K562 (cell line): ENCODE results near the gene CBFA2T3. TPM values are rescaled to one million over a fixed set of nuclear protein-coding genes. Genes with fewer than 3 reads are reported as not detected.

Experiments used
- CREB3 ChIP-seq: fragments of 450-650 bp; conservative IDR thresholded peaks from 2 replicates; pipeline ENCODE4 v1.6.1; 2016; ENCODE audit warnings: missing genetic modification characterization, low read depth, mild to moderate bottlenecking, missing compliant biosample characterization, moderate library complexity
- E2F3 ChIP-seq: fragments of 250-450 bp; sonication (Bioruptor Pico); IDR thresholded peaks from 2 replicates; pipeline ENCODE4 v1.4.0; 2020; ENCODE audit warnings: mild to moderate bottlenecking
- ELF1 ChIP-seq: fragments of 200-800 bp; sonication (Bioruptor generic); IDR thresholded peaks from 2 replicates; pipeline ENCODE4 v1.6.1; 2016; ENCODE audit warnings: missing genetic modification characterization, missing compliant biosample characterization
- FOS ChIP-seq: IDR thresholded peaks from 3 replicates; pipeline ENCODE4 v1.6.1; 2011; ENCODE audit not compliant: insufficient read length; ENCODE audit errors: extremely low read depth
- FOXO4 ChIP-seq: fragments of 450-650 bp; formaldehyde crosslinking; IDR thresholded peaks from 2 replicates; pipeline ENCODE4 v1.4.0; 2020; ENCODE audit warnings: mild to moderate bottlenecking, moderate library complexity
- HDAC2 ChIP-seq: fragments of 450-650 bp; IDR thresholded peaks from 2 replicates; pipeline ENCODE4 v1.6.1; 2016; ENCODE audit warnings: mild to moderate bottlenecking
- HNRNPK ChIP-seq: fragments of 200-400 bp; formaldehyde crosslinking; IDR thresholded peaks from one replicate; pipeline ENCODE4 v1.6.1; 2018; ENCODE audit warnings: mild to moderate bottlenecking, low read depth, low read length; ENCODE audit not compliant: poor library complexity, severe bottlenecking
- HNRNPLL ChIP-seq: fragments of 200-400 bp; formaldehyde crosslinking; IDR thresholded peaks from 2 replicates; pipeline ENCODE4 v1.6.1; 2017; ENCODE audit warnings: low read length, low read depth, mild to moderate bottlenecking; ENCODE audit not compliant: poor library complexity, severe bottlenecking
- HOXB6 ChIP-seq: fragments of 250-450 bp; sonication (Bioruptor Pico); IDR thresholded peaks from 2 replicates; pipeline ENCODE4 v1.5.1; 2022; ENCODE audit warnings: mild to moderate bottlenecking, borderline replicate concordance
- IRF2 ChIP-seq: sonication (generic); formaldehyde crosslinking; IDR thresholded peaks from 2 replicates; pipeline ENCODE4 v1.8.1; 2022; ENCODE audit warnings: mild to moderate bottlenecking, missing genetic modification reagents
- NEUROD1 ChIP-seq: fragments of 150-350 bp; IDR thresholded peaks from 2 replicates; pipeline ENCODE4 v1.6.1; 2014; ENCODE audit warnings: borderline replicate concordance, low read length, low read depth; ENCODE audit not compliant: partially characterized antibody
- NFIX ChIP-seq: fragments of 250-450 bp; sonication (Bioruptor Pico); IDR thresholded peaks from 2 replicates; pipeline ENCODE4 v1.4.0; 2020; ENCODE audit warnings: low read depth, mild to moderate bottlenecking, moderate library complexity
- RBM39 ChIP-seq: fragments of 200-400 bp; formaldehyde crosslinking; optimal IDR thresholded peaks from 2 replicates; pipeline ENCODE3; 2018; ENCODE audit warnings: low read depth, low read length
- RCOR1 ChIP-seq, 2 experiments: IDR thresholded peaks; 2 replicates each; pipeline ENCODE4 v1.6.1; 2012; ENCODE audit warnings: low read depth in 2 of 2, low read length in 2 of 2, borderline replicate concordance in 1 of 2, improper control_type of control experiment in 1 of 2
- SAFB ChIP-seq: fragments of 200-400 bp; formaldehyde crosslinking; IDR thresholded peaks from 2 replicates; pipeline ENCODE4 v1.6.1; 2017; ENCODE audit warnings: low read depth, low read length, borderline replicate concordance
- TCF3 ChIP-seq: sonication (generic); formaldehyde crosslinking; IDR thresholded peaks from 2 replicates; pipeline ENCODE4 v1.4.0; 2020; ENCODE audit warnings: mild to moderate bottlenecking, missing genetic modification reagents
- THRA ChIP-seq: fragments of 450-650 bp; IDR thresholded peaks from 2 replicates; pipeline ENCODE4 v1.6.1; 2017; ENCODE audit warnings: mild to moderate bottlenecking, moderate library complexity
- ZNF511 ChIP-seq: sonication (generic); formaldehyde crosslinking; IDR thresholded peaks from 2 replicates; pipeline ENCODE4 v1.8.0; 2022; ENCODE audit warnings: mild to moderate bottlenecking, missing genetic modification reagents
- ZNF696 ChIP-seq: fragments of 250-450 bp; sonication (Bioruptor Pico); conservative IDR thresholded peaks from 2 replicates; pipeline ENCODE4 v1.4.0; 2020; ENCODE audit warnings: mild to moderate bottlenecking, moderate library complexity
- ZSCAN32 ChIP-seq: fragments of 450-650 bp; formaldehyde crosslinking; IDR thresholded peaks from 2 replicates; pipeline ENCODE4 v1.4.0; 2020; ENCODE audit warnings: mild to moderate bottlenecking, moderate library complexity
- polyA plus RNA-seq, 8 experiments: library from polyadenylated mRNA; depleted of rRNA in 4 of 8; stranded (reverse) in 5 of 8; unstranded in 3 of 8; fragments of >200 nt; fragmentation: Nextera tagmentation in 2 of 8; fragmentation: Illumina TruSeq in 1 of 8; extraction: Ambion mirVana in 2 of 8; extraction: Trizol in 1 of 8; gene quantifications; 2 replicates each; pipeline versions ENCODE4 v1.2.1 to v1.2.3, GENCODE V29; 2011 to 2014; ENCODE audit warnings: inconsistent platforms in 1 of 8, missing spikeins in 1 of 8
- total RNA-seq, 7 experiments: library from RNA; depleted of rRNA in 6 of 7; stranded (reverse); fragments of >200 nt in 6 of 7; fragmentation: Illumina TruSeq in 2 of 7; extraction: Trizol in 2 of 7; gene quantifications; 2 replicates each; pipeline versions ENCODE4 v1.2.1 to v1.2.3, GENCODE V29; 2011 to 2021; ENCODE audit warnings: low replicate concordance in 1 of 7
- TF ChIP-seq, protein P1 (sequence below): sonication (generic); formaldehyde crosslinking; IDR thresholded peaks from 2 replicates; pipeline ENCODE4 v1.8.0; 2022; ENCODE audit warnings: missing genetic modification reagents, mild to moderate bottlenecking, borderline replicate concordance
- TF ChIP-seq, protein P2 (sequence below): fragments of 450-650 bp; formaldehyde crosslinking; IDR thresholded peaks from 2 replicates; pipeline ENCODE4 v1.4.0; 2020; ENCODE audit warnings: mild to moderate bottlenecking, moderate library complexity

CBFA2T3 gene
- total and polyA plus RNA-seq, 9 of the 15 experiments (the other 6 are each of a cell fraction or from before 2014, with no cell fraction given) = 2.3 to 145 (median 6.7) TPM

DNA sequence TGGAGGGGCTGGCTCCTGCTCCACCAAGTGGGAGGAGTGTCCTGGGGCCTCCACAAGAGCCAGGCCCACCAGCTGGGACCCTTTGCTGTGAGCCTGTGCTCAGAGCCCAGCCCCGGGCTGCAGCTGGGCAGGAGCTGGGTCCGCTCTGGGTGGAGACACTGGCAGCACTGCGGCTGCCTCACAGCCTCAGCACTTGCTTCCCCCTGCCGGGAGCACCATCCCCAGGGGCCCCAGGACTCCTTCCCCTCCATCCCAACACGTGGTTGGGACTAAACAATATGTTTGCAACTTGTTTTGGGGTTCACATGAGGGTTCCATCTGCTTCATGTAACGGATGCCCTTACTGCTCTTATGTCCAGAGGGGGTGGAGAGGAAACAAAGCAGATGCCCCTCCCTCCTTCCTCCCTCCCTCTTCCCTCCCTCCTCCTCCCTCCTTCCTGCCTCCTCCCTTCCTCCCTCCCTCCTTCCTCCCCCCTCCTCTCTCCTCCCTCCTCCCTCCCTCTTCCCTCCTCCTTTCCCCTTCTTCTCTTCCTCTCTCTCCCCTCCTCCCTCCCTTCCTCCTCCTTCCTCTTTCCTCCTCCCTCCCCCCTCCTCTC, 16.3 kb upstream of the CBFA2T3 start (continued):
- TF ChIP-seq E2F3 (no peak), FOXO4 (CRISPR knock-in tag) (no peak), ZNF511 (CRISPR knock-in tag) (no peak), SAFB (no peak), HOXB6 (CRISPR knock-in tag) (no peak), HNRNPLL (no peak), RCOR1 (IDR thresholded peaks at IDR 0.05; ENCODE audit: borderline replicate concordance in 1 of 2, low read depth in 2 of 2, low read length in 2 of 2) (peak in 1 of 2 experiments; percentile 39; a peak in 1 of 4 replicates), TCF3 (CRISPR knock-in tag) (no peak), THRA (no peak), CREB3 (tag) (no peak), FOS (no peak), HDAC2 (no peak), RBM39 (peak; percentile 80), ZSCAN32 (CRISPR knock-in tag) (no peak), ZNF696 (CRISPR knock-in tag) (no peak), NFIX (CRISPR knock-in tag) (no peak), NEUROD1 (no peak), HNRNPK (no peak), ELF1 (peak; percentile 24; the same call in 1 of the 2 replicates), IRF2 (no peak)
- TF ChIP-seq, protein P1, sequence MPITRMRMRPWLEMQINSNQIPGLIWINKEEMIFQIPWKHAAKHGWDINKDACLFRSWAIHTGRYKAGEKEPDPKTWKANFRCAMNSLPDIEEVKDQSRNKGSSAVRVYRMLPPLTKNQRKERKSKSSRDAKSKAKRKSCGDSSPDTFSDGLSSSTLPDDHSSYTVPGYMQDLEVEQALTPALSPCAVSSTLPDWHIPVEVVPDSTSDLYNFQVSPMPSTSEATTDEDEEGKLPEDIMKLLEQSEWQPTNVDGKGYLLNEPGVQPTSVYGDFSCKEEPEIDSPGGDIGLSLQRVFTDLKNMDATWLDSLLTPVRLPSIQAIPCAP (CRISPR knock-in tag) = no peak
- TF ChIP-seq, protein P2, sequence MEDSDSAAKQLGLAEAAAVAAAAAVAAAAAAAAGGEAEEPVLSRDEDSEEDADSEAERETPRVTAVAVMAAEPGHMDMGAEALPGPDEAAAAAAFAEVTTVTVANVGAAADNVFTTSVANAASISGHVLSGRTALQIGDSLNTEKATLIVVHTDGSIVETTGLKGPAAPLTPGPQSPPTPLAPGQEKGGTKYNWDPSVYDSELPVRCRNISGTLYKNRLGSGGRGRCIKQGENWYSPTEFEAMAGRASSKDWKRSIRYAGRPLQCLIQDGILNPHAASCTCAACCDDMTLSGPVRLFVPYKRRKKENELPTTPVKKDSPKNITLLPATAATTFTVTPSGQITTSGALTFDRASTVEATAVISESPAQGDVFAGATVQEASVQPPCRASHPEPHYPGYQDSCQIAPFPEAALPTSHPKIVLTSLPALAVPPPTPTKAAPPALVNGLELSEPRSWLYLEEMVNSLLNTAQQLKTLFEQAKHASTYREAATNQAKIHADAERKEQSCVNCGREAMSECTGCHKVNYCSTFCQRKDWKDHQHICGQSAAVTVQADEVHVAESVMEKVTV (CRISPR knock-in tag) = no peak
